C1 segment of cervical spinal cord (tissue), 14 donors: ENCODE results near the gene PLCL2.
"Not testable (repeated sequence)": the region's sequence is repeated elsewhere in the genome, so short reads cannot be mapped to it uniquely, and the experiment has no call there.

Source experiments
- DNase-seq, 14 donors: peaks; one replicate each; lab custom pipeline; 2025; lab: John Stamatoyannopoulos, UW

PLCL2 gene

GRCh38 chr3:17074559-17074958, 189.8 kb downstream of the PLCL2 start:
- no peak for DNase-seq

- no peak for DNase-seq
Measured at GRCh38 chr3:17075358-17075757, 190.6 kb downstream of the PLCL2 start.

GRCh38 chr3:17075907-17076306, 191.2 kb downstream of the PLCL2 start:
- DNase-seq, result no peak

GRCh38 chr3:17076940-17077605, 192.3 kb downstream of the PLCL2 start:
- no peak for DNase-seq

GRCh38 chr3:17077606-17078005, 192.9 kb downstream of the PLCL2 start:
- no peak for DNase-seq

GRCh38 chr3:17078926-17079465, 194.2 kb downstream of the PLCL2 start:
- DNase-seq, result no peak

GRCh38 chr3:17079933-17080332, 195.2 kb downstream of the PLCL2 start:
- no peak for DNase-seq

GRCh38 chr3:17081520-17081919, 196.8 kb downstream of the PLCL2 start:
- no peak for DNase-seq

- no peak for DNase-seq
Measured at GRCh38 chr3:17087509-17087908, 202.8 kb downstream of the PLCL2 start.

GRCh38 chr3:17088017-17088416, 203.3 kb downstream of the PLCL2 start:
- DNase-seq, result peak in 1 of 14 donors; percentile 18

GRCh38 chr3:17088602-17089313, 204.0 kb downstream of the PLCL2 start:
- DNase-seq, result no peak

- DNase-seq, result peak in 1 of 14 donors; percentile 24
Measured at GRCh38 chr3:17089314-17089700, 204.6 kb downstream of the PLCL2 start.

GRCh38 chr3:17090280-17090983, 205.7 kb downstream of the PLCL2 start:
- peak in 1 of 14 donors; percentile 20 for DNase-seq

- DNase-seq, result no peak
Measured at GRCh38 chr3:17091910-17092582, 207.3 kb downstream of the PLCL2 start.

- DNase-seq, result no peak
Measured at GRCh38 chr3:17092583-17092933, 207.8 kb downstream of the PLCL2 start.

- DNase-seq, result no peak
Measured at GRCh38 chr3:17094551-17094950, 209.8 kb downstream of the PLCL2 start.

GRCh38 chr3:17103579-17103978, 218.8 kb downstream of the PLCL2 start:
- DNase-seq, result no peak

GRCh38 chr3:17106801-17107200, 222.0 kb downstream of the PLCL2 start:
- not testable (repeated sequence) for DNase-seq

GRCh38 chr3:17110660-17111396, 226.1 kb downstream of the PLCL2 start:
- no peak for DNase-seq

GRCh38 chr3:17111586-17111985, 226.8 kb downstream of the PLCL2 start:
- no peak for DNase-seq

- no peak for DNase-seq
Measured at GRCh38 chr3:17115186-17115585, 230.4 kb downstream of the PLCL2 start.
